ENCODE data around the gene FOXL3.

The FOXL3 gene

GRCh38 chr7:305410-306151, 15.6 kb downstream of the FOXL3 start:
- no peak for TF ChIP-seq CTCF (IDR thresholded peaks at IDR 0.05; ENCODE audit: low read depth, low read length, missing control alignments)
- in situ Hi-C loops (cut with HindIII; ENCODE audit: low sequenced_read_pairs): no loop called here
- no peak overlapping the region for H3K4me3 ChIP-seq (ENCODE audit: low read depth, low read length)
- no peak for DNase-seq (ENCODE audit: low read depth)

- in situ Hi-C loops (cut with HindIII; ENCODE audit: low sequenced_read_pairs): no loop called here
- no peak overlapping the region for H3K4me3 ChIP-seq (ENCODE audit: low read depth, low read length)
- DNase-seq (ENCODE audit: low read depth): no peak
- TF ChIP-seq CTCF (IDR thresholded peaks at IDR 0.05; ENCODE audit: low read depth, low read length, missing control alignments): no peak
These were observed 18.0 kb downstream of the FOXL3 start for GRCh38 chr7:307970-308369.

GRCh38 chr7:309586-310228, 19.7 kb downstream of the FOXL3 start:
- H3K4me3 ChIP-seq (ENCODE audit: low read depth, low read length): no peak overlapping the region
- no peak for TF ChIP-seq CTCF (IDR thresholded peaks at IDR 0.05; ENCODE audit: low read depth, low read length, missing control alignments)
- DNase-seq (ENCODE audit: low read depth): no peak
- in situ Hi-C loops (cut with HindIII; ENCODE audit: low sequenced_read_pairs): no loop called here

GRCh38 chr7:311131-311680, 21.2 kb downstream of the FOXL3 start:
- no peak for TF ChIP-seq CTCF (IDR thresholded peaks at IDR 0.05; ENCODE audit: low read depth, low read length, missing control alignments)
- no peak for DNase-seq (ENCODE audit: low read depth)
- no peak overlapping the region for H3K4me3 ChIP-seq (ENCODE audit: low read depth, low read length)
- in situ Hi-C loops (cut with HindIII; ENCODE audit: low sequenced_read_pairs): no loop called here

GRCh38 chr7:311796-312195, 21.8 kb downstream of the FOXL3 start:
- H3K4me3 ChIP-seq (ENCODE audit: low read depth, low read length): no peak overlapping the region
- DNase-seq (ENCODE audit: low read depth): no peak
- in situ Hi-C loops (cut with HindIII; ENCODE audit: low sequenced_read_pairs): no loop called here
- TF ChIP-seq CTCF (IDR thresholded peaks at IDR 0.05; ENCODE audit: low read depth, low read length, missing control alignments): no peak

GRCh38 chr7:312424-312823, 22.5 kb downstream of the FOXL3 start:
- no peak for TF ChIP-seq CTCF (IDR thresholded peaks at IDR 0.05; ENCODE audit: low read depth, low read length, missing control alignments)
- in situ Hi-C loops (cut with HindIII; ENCODE audit: low sequenced_read_pairs): no loop called here
- no peak for DNase-seq (ENCODE audit: low read depth)
- no peak overlapping the region for H3K4me3 ChIP-seq (ENCODE audit: low read depth, low read length)
